OCI-LY7 (cell line): ENCODE measurements around the gene TEN1. TPM values are rescaled to one million over a fixed set of nuclear protein-coding genes. Genes with fewer than 3 reads are reported as not detected.

Experiments used
- BruUV-seq: library from RNA; stranded (reverse); fragments of 400-500 nt; replicated peaks from 2 replicates; lab custom pipeline; 2021; lab: Mats Ljungman, UMichigan
- CTCF ChIA-PET: fragments of 300-600 bp; sonication (Branson Sonifier 250); formaldehyde crosslinking; loops from one replicate; lab custom pipeline; 2022; ENCODE audit warnings: antibody characterized with exemption; ENCODE audit not compliant: unreplicated experiment; lab: Charles Lee
- POLR2A ChIA-PET: fragments of 300-600 bp; sonication (Branson Sonifier 250); formaldehyde crosslinking; loops from one replicate; lab custom pipeline; 2022; ENCODE audit warnings: antibody characterized with exemption; lab: Charles Lee
- DNase-seq: peaks from one replicate; pipeline ENCODE4 v3.0.0-alpha.2; 2015; ENCODE audit warnings: low spot score
- H2AFZ ChIP-seq: fragments of 200-600 bp; sonication (generic), shearing (Covaris generic); 2 replicates; pipeline ENCODE4 v1.6.1; 2014; ENCODE audit warnings: mild to moderate bottlenecking, antibody characterized with exemption, low read length, moderate library complexity
- H3K27ac ChIP-seq: fragments of 200-600 bp; sonication (generic); 2 replicates; pipeline ENCODE4 v1.5.1; 2014; ENCODE audit warnings: mixed run types, low read depth, mild to moderate bottlenecking, moderate library complexity, low read length, inconsistent platforms; ENCODE audit not compliant: poor library complexity, severe bottlenecking
- H3K36me3 ChIP-seq: fragments of 200-600 bp; sonication (generic); 2 replicates; pipeline ENCODE4 v1.6.1; 2014; ENCODE audit warnings: mild to moderate bottlenecking, antibody characterized with exemption, low read length, moderate library complexity, mixed read lengths; ENCODE audit not compliant: insufficient read depth
- H3K4me1 ChIP-seq: fragments of 200-600 bp; sonication (generic); 2 replicates; pipeline ENCODE4 v1.5.1; 2014; ENCODE audit warnings: mild to moderate bottlenecking, low read length; ENCODE audit not compliant: insufficient read depth, poor library complexity, severe bottlenecking
- H3K4me2 ChIP-seq: fragments of 200-600 bp; sonication (generic); 2 replicates; pipeline ENCODE4 v1.6.1; 2014; ENCODE audit warnings: mild to moderate bottlenecking, low read length
- H3K4me3 ChIP-seq: fragments of 200-600 bp; sonication (generic); 2 replicates; pipeline ENCODE4 v1.5.1; 2014; ENCODE audit warnings: mild to moderate bottlenecking, low read depth, low read length; ENCODE audit not compliant: poor library complexity, severe bottlenecking
- H3K79me2 ChIP-seq: fragments of 200-600 bp; sonication (generic); 2 replicates; pipeline ENCODE4 v1.6.1; 2016; ENCODE audit warnings: low read depth, mild to moderate bottlenecking, low read length, moderate library complexity, mixed read lengths; ENCODE audit not compliant: insufficient read depth
- H3K9me2 ChIP-seq: fragments of 200-600 bp; sonication (generic); 2 replicates; pipeline ENCODE4 v1.6.1; 2016; ENCODE audit warnings: mild to moderate bottlenecking, low read length, mixed read lengths; ENCODE audit not compliant: insufficient read depth
- H3K9me3 ChIP-seq: fragments of 200-600 bp; sonication (generic); 2 replicates; pipeline ENCODE4 v1.6.1; 2014; ENCODE audit warnings: mild to moderate bottlenecking, mixed run types, low read length, mixed read lengths
- H4K20me1 ChIP-seq: fragments of 200-600 bp; sonication (generic); 2 replicates; pipeline ENCODE4 v1.6.1; 2014; ENCODE audit warnings: mild to moderate bottlenecking, antibody characterized with exemption, low read length, moderate library complexity, mixed read lengths; ENCODE audit not compliant: insufficient read depth
- CTCF ChIP-seq: fragments of 200-600 bp; sonication (generic); conservative IDR thresholded peaks from 2 replicates; pipeline ENCODE4 v1.5.1; 2014; ENCODE audit warnings: mild to moderate bottlenecking, antibody characterized with exemption, low read length, moderate library complexity, mixed read lengths
- EZH2phosphoT487 ChIP-seq: fragments of 200-600 bp; sonication (generic); IDR thresholded peaks from 2 replicates; pipeline ENCODE4 v1.6.1; 2018; ENCODE audit warnings: low read depth, borderline replicate concordance, mild to moderate bottlenecking, mixed run types, antibody characterized with exemption, low read length, moderate library complexity, mixed read lengths
- intact Hi-C: fragments of 100-400 bp; cut with micrococcal nuclease; formaldehyde crosslinking; loops from one replicate; pipeline ENCODE4 v1.10.0; 2022; ENCODE audit not compliant: unreplicated experiment
- total RNA-seq, 2 experiments: library from RNA; depleted of rRNA in 1 of 2; stranded (reverse); fragments of >200 nt in 1 of 2; shearing (Covaris generic) in 1 of 2; gene quantifications; 2 replicates each; pipeline ENCODE4 v1.2.3, GENCODE V29; 2014 to 2022

The TEN1 gene
- total RNA-seq, 2 experiments from 2014 or later = 17.6 to 18.2 TPM

GRCh38 chr17:75996665-75997590, 17.9 kb downstream of the TEN1 start:
- no TSS peak for BruUV-seq
- POLR2A ChIA-PET = interaction anchor here (0.6 to 1.5 kb wide), 9 partner anchors 12 to 537 kb away, joined by 3 to 6 read pairs (median 3); no protein-coding TSS in a partner anchor
- Histone ChIP-seq H3K9me3 (no peaks in the 10 kb centered on the region), H3K27ac (no peak overlapping the region), H3K36me3 (peaks cover 25% of the 10 kb centered on the region), H3K4me1 (peaks cover 23% of the 10 kb centered on the region), H3K4me2 (peak overlapping the region; percentile 34), H2AFZ (peak overlapping the region; percentile 6; the same call in 1 of the 2 replicates), H3K4me3 (no peak overlapping the region), H3K9me2 (no peaks in the 10 kb centered on the region), H4K20me1 (no peaks in the 10 kb centered on the region), H3K79me2 (no peaks in the 10 kb centered on the region)
- intact Hi-C loops = no loop called here
- CTCF ChIA-PET = interaction anchor here (0.6 to 1.8 kb wide), 5 partner anchors 15 to 121 kb away, joined by 3 to 8 read pairs (median 3); no protein-coding TSS in a partner anchor
- TF ChIP-seq EZH2phosphoT487 (no peak), CTCF (no peak)
- peak; percentile 32 for DNase-seq

GRCh38 chr17:75998327-75998795, 19.3 kb downstream of the TEN1 start:
- Histone ChIP-seq H3K4me1 (peaks cover 19% of the 10 kb centered on the region), H3K9me2 (no peaks in the 10 kb centered on the region), H4K20me1 (no peaks in the 10 kb centered on the region), H3K9me3 (no peaks in the 10 kb centered on the region), H3K79me2 (no peaks in the 10 kb centered on the region), H3K4me3 (no peak overlapping the region), H3K27ac (no peak overlapping the region), H2AFZ (no peak overlapping the region), H3K36me3 (peaks cover 16% of the 10 kb centered on the region), H3K4me2 (no peak overlapping the region)
- ChIA-PET POLR2A (interaction anchor here (0.5 to 1.5 kb wide), 3 partner anchors 21 to 455 kb away, joined by 3 to 7 read pairs (median 3); no protein-coding TSS in a partner anchor), CTCF (interaction anchor here (0.6 to 1.4 kb wide), 4 partner anchors 17 to 365 kb away, joined by 3 to 4 read pairs (median 3); partner anchors contain the start of gene SMIM5)
- no peak for DNase-seq
- TF ChIP-seq CTCF (no peak), EZH2phosphoT487 (no peak)
- intact Hi-C loops = no loop called here
- BruUV-seq = no TSS peak
